ENCODE data around the gene FRS2. TPM values are rescaled to one million over a fixed set of nuclear protein-coding genes. Genes with fewer than 3 reads are reported as not detected.

Gene FRS2
- polyA plus RNA-seq, 1 donor from 2014 or later, result 20.2 TPM

DNA sequence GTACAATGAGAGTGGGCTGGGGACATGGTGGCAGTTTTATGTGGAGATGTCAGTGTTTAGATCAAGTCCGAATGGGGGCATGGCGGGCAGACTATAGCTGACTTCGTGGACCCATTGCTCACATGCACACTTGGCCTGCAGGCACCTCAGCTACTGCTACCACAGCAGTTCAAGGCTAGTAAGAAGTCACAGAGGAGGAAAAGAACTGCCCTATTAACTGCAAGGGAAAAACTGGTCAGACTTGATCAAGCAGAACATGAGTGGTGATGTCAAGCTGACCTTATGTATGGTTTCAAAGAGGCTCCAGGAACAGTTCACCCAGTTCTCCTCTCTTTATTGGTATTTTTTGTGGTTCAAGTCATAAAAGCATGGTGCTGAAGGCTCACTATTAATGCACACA lies 30.2 kb upstream of the FRS2 start:
- no peak for TF ChIP-seq SMC3 (conservative IDR thresholded peaks at IDR 0.05; ENCODE audit: poor library complexity)
- TF ChIP-seq POLR2AphosphoS5 (IDR thresholded peaks at IDR 0.05), result no peak
- no peak for TF ChIP-seq RAD21 (conservative IDR thresholded peaks at IDR 0.05)
- no peak for TF ChIP-seq EP300 (conservative IDR thresholded peaks at IDR 0.05; ENCODE audit: poor library complexity, severe bottlenecking)
- no peak for TF ChIP-seq MXI1 (conservative IDR thresholded peaks at IDR 0.05; ENCODE audit: poor library complexity, severe bottlenecking)
- TF ChIP-seq, protein P1, sequence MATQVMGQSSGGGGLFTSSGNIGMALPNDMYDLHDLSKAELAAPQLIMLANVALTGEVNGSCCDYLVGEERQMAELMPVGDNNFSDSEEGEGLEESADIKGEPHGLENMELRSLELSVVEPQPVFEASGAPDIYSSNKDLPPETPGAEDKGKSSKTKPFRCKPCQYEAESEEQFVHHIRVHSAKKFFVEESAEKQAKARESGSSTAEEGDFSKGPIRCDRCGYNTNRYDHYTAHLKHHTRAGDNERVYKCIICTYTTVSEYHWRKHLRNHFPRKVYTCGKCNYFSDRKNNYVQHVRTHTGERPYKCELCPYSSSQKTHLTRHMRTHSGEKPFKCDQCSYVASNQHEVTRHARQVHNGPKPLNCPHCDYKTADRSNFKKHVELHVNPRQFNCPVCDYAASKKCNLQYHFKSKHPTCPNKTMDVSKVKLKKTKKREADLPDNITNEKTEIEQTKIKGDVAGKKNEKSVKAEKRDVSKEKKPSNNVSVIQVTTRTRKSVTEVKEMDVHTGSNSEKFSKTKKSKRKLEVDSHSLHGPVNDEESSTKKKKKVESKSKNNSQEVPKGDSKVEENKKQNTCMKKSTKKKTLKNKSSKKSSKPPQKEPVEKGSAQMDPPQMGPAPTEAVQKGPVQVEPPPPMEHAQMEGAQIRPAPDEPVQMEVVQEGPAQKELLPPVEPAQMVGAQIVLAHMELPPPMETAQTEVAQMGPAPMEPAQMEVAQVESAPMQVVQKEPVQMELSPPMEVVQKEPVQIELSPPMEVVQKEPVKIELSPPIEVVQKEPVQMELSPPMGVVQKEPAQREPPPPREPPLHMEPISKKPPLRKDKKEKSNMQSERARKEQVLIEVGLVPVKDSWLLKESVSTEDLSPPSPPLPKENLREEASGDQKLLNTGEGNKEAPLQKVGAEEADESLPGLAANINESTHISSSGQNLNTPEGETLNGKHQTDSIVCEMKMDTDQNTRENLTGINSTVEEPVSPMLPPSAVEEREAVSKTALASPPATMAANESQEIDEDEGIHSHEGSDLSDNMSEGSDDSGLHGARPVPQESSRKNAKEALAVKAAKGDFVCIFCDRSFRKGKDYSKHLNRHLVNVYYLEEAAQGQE (IDR thresholded peaks at IDR 0.05; ENCODE audit: borderline replicate concordance), result no peak
- TF ChIP-seq, protein P2, sequence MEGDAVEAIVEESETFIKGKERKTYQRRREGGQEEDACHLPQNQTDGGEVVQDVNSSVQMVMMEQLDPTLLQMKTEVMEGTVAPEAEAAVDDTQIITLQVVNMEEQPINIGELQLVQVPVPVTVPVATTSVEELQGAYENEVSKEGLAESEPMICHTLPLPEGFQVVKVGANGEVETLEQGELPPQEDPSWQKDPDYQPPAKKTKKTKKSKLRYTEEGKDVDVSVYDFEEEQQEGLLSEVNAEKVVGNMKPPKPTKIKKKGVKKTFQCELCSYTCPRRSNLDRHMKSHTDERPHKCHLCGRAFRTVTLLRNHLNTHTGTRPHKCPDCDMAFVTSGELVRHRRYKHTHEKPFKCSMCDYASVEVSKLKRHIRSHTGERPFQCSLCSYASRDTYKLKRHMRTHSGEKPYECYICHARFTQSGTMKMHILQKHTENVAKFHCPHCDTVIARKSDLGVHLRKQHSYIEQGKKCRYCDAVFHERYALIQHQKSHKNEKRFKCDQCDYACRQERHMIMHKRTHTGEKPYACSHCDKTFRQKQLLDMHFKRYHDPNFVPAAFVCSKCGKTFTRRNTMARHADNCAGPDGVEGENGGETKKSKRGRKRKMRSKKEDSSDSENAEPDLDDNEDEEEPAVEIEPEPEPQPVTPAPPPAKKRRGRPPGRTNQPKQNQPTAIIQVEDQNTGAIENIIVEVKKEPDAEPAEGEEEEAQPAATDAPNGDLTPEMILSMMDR (IDR thresholded peaks at IDR 0.05; ENCODE audit: poor library complexity, severe bottlenecking), result no peak
- no peak for TF ChIP-seq EZH2 (IDR thresholded peaks at IDR 0.05; ENCODE audit: borderline replicate concordance, insufficient read depth, low read length, poor library complexity, severe bottlenecking)
- TF ChIP-seq TAF1 (IDR thresholded peaks at IDR 0.05; ENCODE audit: low read depth), result no peak
- no peak overlapping the region for H2AFZ ChIP-seq (ENCODE audit: low read depth, low read length)
- H3K27me3 ChIP-seq (ENCODE audit: insufficient read depth, low read depth, low read length), result no peaks in the 10 kb centered on the region
- H3K79me2 ChIP-seq (replicated peaks; ENCODE audit: insufficient read depth, low read length), result no peaks in the 10 kb centered on the region
- no peaks in the 10 kb centered on the region for H3K36me3 ChIP-seq (ENCODE audit: insufficient read depth, low read length)
- H3K9ac ChIP-seq (ENCODE audit: low read length), result no peak overlapping the region
- no peaks in the 10 kb centered on the region for H3F3A ChIP-seq (ENCODE audit: insufficient read depth, low read length, poor library complexity, severe bottlenecking)
- H3K4me2 ChIP-seq (ENCODE audit: low read length), result no peak overlapping the region
- no peaks in the 10 kb centered on the region for H3K9me2 ChIP-seq (ENCODE audit: insufficient read depth, low read length)
- H3K27ac ChIP-seq (ENCODE audit: low read length), result no peak overlapping the region
- H3K9me3 ChIP-seq (ENCODE audit: low read length), result no peaks in the 10 kb centered on the region
- H3K4me3 ChIP-seq (ENCODE audit: low read length), result no peak overlapping the region
- H4K20me1 ChIP-seq (ENCODE audit: insufficient read depth), result no peaks in the 10 kb centered on the region

DNA sequence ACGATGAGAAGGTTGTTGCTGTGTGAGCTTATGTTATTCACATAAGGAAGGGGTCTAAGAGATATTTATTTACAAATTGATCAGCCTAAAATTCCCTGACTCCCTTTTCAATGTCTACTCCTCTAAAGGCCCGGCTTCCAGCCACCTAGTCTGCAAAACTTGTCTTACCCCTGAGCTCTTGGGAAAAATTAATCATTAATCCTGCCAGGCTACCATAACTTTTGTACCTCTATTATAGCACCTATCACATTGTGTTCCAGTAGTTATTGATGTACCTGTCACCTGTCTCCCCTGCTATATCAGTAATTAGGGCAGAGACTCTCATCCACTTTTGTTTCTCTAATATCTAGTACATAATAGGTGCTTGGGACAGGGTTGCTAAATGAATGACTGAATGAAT lies 29.3 kb upstream of the FRS2 start:
- no peaks in the 10 kb centered on the region for H3F3A ChIP-seq (ENCODE audit: insufficient read depth, low read length, poor library complexity, severe bottlenecking)
- no peaks in the 10 kb centered on the region for H3K36me3 ChIP-seq (ENCODE audit: insufficient read depth, low read length)
- no peak overlapping the region for H3K4me3 ChIP-seq (ENCODE audit: low read length)
- no peak overlapping the region for H3K27ac ChIP-seq (ENCODE audit: low read length)
- TF ChIP-seq POLR2AphosphoS5 (IDR thresholded peaks at IDR 0.05), result no peak
- no peak for TF ChIP-seq MXI1 (conservative IDR thresholded peaks at IDR 0.05; ENCODE audit: poor library complexity, severe bottlenecking)
- no peaks in the 10 kb centered on the region for H3K9me3 ChIP-seq (ENCODE audit: low read length)
- no peaks in the 10 kb centered on the region for H4K20me1 ChIP-seq (ENCODE audit: insufficient read depth)
- no peak overlapping the region for H3K9ac ChIP-seq (ENCODE audit: low read length)
- no peak overlapping the region for H2AFZ ChIP-seq (ENCODE audit: low read depth, low read length)
- H3K9me2 ChIP-seq (ENCODE audit: insufficient read depth, low read length), result no peaks in the 10 kb centered on the region
- H3K27me3 ChIP-seq (ENCODE audit: insufficient read depth, low read depth, low read length), result no peaks in the 10 kb centered on the region
- no peak overlapping the region for H3K4me2 ChIP-seq (ENCODE audit: low read length)
- no peaks in the 10 kb centered on the region for H3K79me2 ChIP-seq (replicated peaks; ENCODE audit: insufficient read depth, low read length)

DNA sequence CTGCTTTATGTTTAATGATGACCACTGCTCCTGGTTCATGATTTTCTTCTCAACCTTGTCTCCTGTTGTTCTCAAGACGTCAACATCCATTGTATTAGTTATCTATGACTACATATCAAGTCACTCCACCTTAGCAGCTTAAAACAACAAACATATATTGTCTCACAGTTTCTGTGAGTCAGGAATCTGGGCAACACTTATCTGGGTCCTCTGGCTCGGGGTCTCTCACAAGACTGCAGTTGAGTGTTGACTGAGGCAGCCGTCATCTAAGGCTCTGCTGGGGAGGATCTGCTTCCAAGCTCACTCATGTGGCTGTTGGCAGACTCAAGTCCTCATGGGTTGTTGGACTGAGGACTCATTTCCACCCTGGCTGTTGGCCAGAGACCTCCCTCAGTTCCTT lies 27.3 kb upstream of the FRS2 start:
- Histone ChIP-seq H4K20me1 (ENCODE audit: insufficient read depth) (no peaks in the 10 kb centered on the region), H3F3A (ENCODE audit: insufficient read depth, low read length, poor library complexity, severe bottlenecking) (no peaks in the 10 kb centered on the region), H3K9me3 (ENCODE audit: low read length) (no peaks in the 10 kb centered on the region), H3K9ac (ENCODE audit: low read length) (no peak overlapping the region), H3K27ac (ENCODE audit: low read length) (no peak overlapping the region), H3K4me3 (ENCODE audit: low read length) (no peak overlapping the region), H3K4me2 (ENCODE audit: low read length) (no peak overlapping the region), H2AFZ (ENCODE audit: low read depth, low read length) (no peak overlapping the region), H3K9me2 (ENCODE audit: insufficient read depth, low read length) (no peaks in the 10 kb centered on the region), H3K79me2 (replicated peaks; ENCODE audit: insufficient read depth, low read length) (no peaks in the 10 kb centered on the region), H3K27me3 (ENCODE audit: insufficient read depth, low read depth, low read length) (no peaks in the 10 kb centered on the region), H3K36me3 (ENCODE audit: insufficient read depth, low read length) (no peaks in the 10 kb centered on the region)
- TF ChIP-seq EZH2 (IDR thresholded peaks at IDR 0.05; ENCODE audit: borderline replicate concordance, insufficient read depth, low read length, poor library complexity, severe bottlenecking), result no peak
- TF ChIP-seq, protein P1 (IDR thresholded peaks at IDR 0.05; ENCODE audit: borderline replicate concordance), result no peak
- no peak for TF ChIP-seq POLR2AphosphoS5 (IDR thresholded peaks at IDR 0.05)
- no peak for TF ChIP-seq SMC3 (conservative IDR thresholded peaks at IDR 0.05; ENCODE audit: poor library complexity)
- TF ChIP-seq, protein P2 (IDR thresholded peaks at IDR 0.05; ENCODE audit: poor library complexity, severe bottlenecking), result no peak
- TF ChIP-seq MXI1 (conservative IDR thresholded peaks at IDR 0.05; ENCODE audit: poor library complexity, severe bottlenecking), result no peak
- no peak for TF ChIP-seq TAF1 (IDR thresholded peaks at IDR 0.05; ENCODE audit: low read depth)
- no peak for TF ChIP-seq EP300 (conservative IDR thresholded peaks at IDR 0.05; ENCODE audit: poor library complexity, severe bottlenecking)
- TF ChIP-seq RAD21 (conservative IDR thresholded peaks at IDR 0.05), result no peak

Measured in neural cell (in vitro differentiated cells).